PFSK-1 (cell line): ENCODE data around the gene ZNF512B.

Experiments used
- FOXP2 ChIP-seq: optimal IDR thresholded peaks from 2 replicates; pipeline ENCODE3; 2011; ENCODE audit warnings: borderline replicate concordance, control low read depth, inconsistent platforms; ENCODE audit not compliant: insufficient read depth; ENCODE audit errors: extremely low read length, extremely low read depth
- POLR2AphosphoS5 ChIP-seq: IDR thresholded peaks from 2 replicates; pipeline ENCODE4 v1.6.1; 2012; ENCODE audit warnings: low read depth, mild to moderate bottlenecking, control low read depth, low read length, moderate library complexity
- REST ChIP-seq, 2 experiments: IDR thresholded peaks; 2 replicates each; pipeline versions ENCODE4 v1.6.1 to v1.8.0; 2011 to 2012; ENCODE audit warnings: low read depth in 2 of 2, low read length in 2 of 2, control low read depth in 1 of 2, inconsistent platforms in 1 of 2, mild to moderate bottlenecking in 1 of 2, moderate library complexity in 1 of 2; ENCODE audit not compliant: insufficient read depth in 1 of 2
- SIN3A ChIP-seq: IDR thresholded peaks from 2 replicates; pipeline ENCODE4 v1.6.1; 2012; ENCODE audit warnings: mild to moderate bottlenecking, low read length, moderate library complexity, borderline replicate concordance; ENCODE audit not compliant: insufficient read depth
- TAF1 ChIP-seq: IDR thresholded peaks from 2 replicates; pipeline ENCODE4 v1.6.1; 2012; ENCODE audit warnings: low read length, control low read depth, borderline replicate concordance; ENCODE audit not compliant: insufficient read depth

Gene ZNF512B

GRCh38 chr20:63939061-63939935 lies 30.4 kb downstream of the ZNF512B start:
- TF ChIP-seq FOXP2 (no peak), REST (IDR thresholded peaks at IDR 0.05; ENCODE audit: insufficient read depth in 1 of 2, low read depth in 2 of 2, low read length in 2 of 2) (no peak), POLR2AphosphoS5 (no peak), TAF1 (no peak), SIN3A (no peak)

GRCh38 chr20:63937596-63937995 lies 32.1 kb downstream of the ZNF512B start:
- TF ChIP-seq POLR2AphosphoS5, result peak; percentile 25; the same call in 1 of the 2 replicates
- TF ChIP-seq FOXP2, result no peak
- no peak for TF ChIP-seq REST (IDR thresholded peaks at IDR 0.05; ENCODE audit: insufficient read depth in 1 of 2, low read depth in 2 of 2, low read length in 2 of 2)
- no peak for TF ChIP-seq TAF1

GRCh38 chr20:63935447-63935846 lies 34.3 kb downstream of the ZNF512B start:
- TF ChIP-seq REST (IDR thresholded peaks at IDR 0.05; ENCODE audit: insufficient read depth in 1 of 2, low read depth in 2 of 2, low read length in 2 of 2) (no peak), TAF1 (no peak), POLR2AphosphoS5 (no peak), FOXP2 (no peak), SIN3A (no peak)

GRCh38 chr20:63934271-63935068 lies 35.3 kb downstream of the ZNF512B start:
- TF ChIP-seq TAF1 (no peak), REST (IDR thresholded peaks at IDR 0.05; ENCODE audit: insufficient read depth in 1 of 2, low read depth in 2 of 2, low read length in 2 of 2) (no peak), SIN3A (no peak)
